Ishikawa (cell line): ENCODE measurements around the gene SLC10A1.

Source experiments
- CEBPB ChIP-seq: IDR thresholded peaks from 2 replicates; pipeline ENCODE4 v1.6.1; 2012
- CREB1 ChIP-seq: IDR thresholded peaks from 2 replicates; pipeline ENCODE4 v1.6.1; 2012; ENCODE audit warnings: low read depth
- EGR1 ChIP-seq: IDR thresholded peaks from 2 replicates; pipeline ENCODE4 v1.6.1; 2012
- EP300 ChIP-seq: IDR thresholded peaks from 2 replicates; pipeline ENCODE4 v1.6.1; 2012; ENCODE audit warnings: borderline replicate concordance
- FOXM1 ChIP-seq: IDR thresholded peaks from 2 replicates; pipeline ENCODE4 v1.6.1; 2012; ENCODE audit warnings: low read depth, borderline replicate concordance
- NFIC ChIP-seq: IDR thresholded peaks from 2 replicates; pipeline ENCODE4 v1.6.1; 2012
- RAD21 ChIP-seq: IDR thresholded peaks from 2 replicates; pipeline ENCODE4 v1.6.1; 2012; ENCODE audit warnings: low read depth
- TAF1 ChIP-seq: IDR thresholded peaks from 2 replicates; pipeline ENCODE4 v1.6.1; 2012; ENCODE audit warnings: low read depth, mild to moderate bottlenecking
- TCF12 ChIP-seq: IDR thresholded peaks from 2 replicates; pipeline ENCODE4 v1.6.1; 2012; ENCODE audit warnings: low read depth
- TEAD4 ChIP-seq: IDR thresholded peaks from 2 replicates; pipeline ENCODE4 v1.6.1; 2012
- YY1 ChIP-seq: IDR thresholded peaks from 2 replicates; pipeline ENCODE4 v1.6.1; 2012; ENCODE audit warnings: low read depth
- ZBTB7A ChIP-seq: IDR thresholded peaks from 2 replicates; pipeline ENCODE4 v1.6.1; 2012; ENCODE audit warnings: low read depth
- TF ChIP-seq, protein P1 (sequence below): IDR thresholded peaks from 2 replicates; pipeline ENCODE4 v1.6.1; 2012; ENCODE audit warnings: low read depth, mild to moderate bottlenecking
- TF ChIP-seq, protein P2 (sequence below): IDR thresholded peaks from 2 replicates; pipeline ENCODE4 v1.6.1; 2012
- TF ChIP-seq, protein P3 (sequence below): IDR thresholded peaks from 2 replicates; pipeline ENCODE4 v1.6.1; 2012

The SLC10A1 gene

DNA sequence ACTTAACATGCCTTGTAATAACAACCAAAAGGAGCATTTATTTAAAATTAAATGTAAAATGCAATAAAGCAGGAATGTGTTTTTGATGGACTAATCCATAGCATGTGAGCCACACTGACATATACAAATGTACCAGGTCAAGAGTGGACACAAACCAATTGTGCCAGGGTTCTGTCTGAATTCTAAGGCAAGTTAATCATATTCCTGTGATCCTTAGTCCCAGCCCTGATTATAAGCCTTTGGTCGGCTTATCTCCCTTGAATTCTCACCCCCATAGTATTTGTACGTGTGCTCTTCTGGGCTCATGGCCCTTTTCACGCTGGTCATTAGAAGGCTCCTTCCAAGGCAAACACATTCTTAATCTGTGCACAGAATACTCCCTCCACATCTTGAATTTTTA, 40.7 kb downstream of the SLC10A1 start:
- TF ChIP-seq FOXM1 (no peak), CREB1 (no peak), TCF12 (no peak), RAD21 (no peak), YY1 (no peak), TAF1 (no peak), ZBTB7A (no peak), NFIC (no peak), TEAD4 (no peak), EP300 (no peak)
- TF ChIP-seq, protein P1, sequence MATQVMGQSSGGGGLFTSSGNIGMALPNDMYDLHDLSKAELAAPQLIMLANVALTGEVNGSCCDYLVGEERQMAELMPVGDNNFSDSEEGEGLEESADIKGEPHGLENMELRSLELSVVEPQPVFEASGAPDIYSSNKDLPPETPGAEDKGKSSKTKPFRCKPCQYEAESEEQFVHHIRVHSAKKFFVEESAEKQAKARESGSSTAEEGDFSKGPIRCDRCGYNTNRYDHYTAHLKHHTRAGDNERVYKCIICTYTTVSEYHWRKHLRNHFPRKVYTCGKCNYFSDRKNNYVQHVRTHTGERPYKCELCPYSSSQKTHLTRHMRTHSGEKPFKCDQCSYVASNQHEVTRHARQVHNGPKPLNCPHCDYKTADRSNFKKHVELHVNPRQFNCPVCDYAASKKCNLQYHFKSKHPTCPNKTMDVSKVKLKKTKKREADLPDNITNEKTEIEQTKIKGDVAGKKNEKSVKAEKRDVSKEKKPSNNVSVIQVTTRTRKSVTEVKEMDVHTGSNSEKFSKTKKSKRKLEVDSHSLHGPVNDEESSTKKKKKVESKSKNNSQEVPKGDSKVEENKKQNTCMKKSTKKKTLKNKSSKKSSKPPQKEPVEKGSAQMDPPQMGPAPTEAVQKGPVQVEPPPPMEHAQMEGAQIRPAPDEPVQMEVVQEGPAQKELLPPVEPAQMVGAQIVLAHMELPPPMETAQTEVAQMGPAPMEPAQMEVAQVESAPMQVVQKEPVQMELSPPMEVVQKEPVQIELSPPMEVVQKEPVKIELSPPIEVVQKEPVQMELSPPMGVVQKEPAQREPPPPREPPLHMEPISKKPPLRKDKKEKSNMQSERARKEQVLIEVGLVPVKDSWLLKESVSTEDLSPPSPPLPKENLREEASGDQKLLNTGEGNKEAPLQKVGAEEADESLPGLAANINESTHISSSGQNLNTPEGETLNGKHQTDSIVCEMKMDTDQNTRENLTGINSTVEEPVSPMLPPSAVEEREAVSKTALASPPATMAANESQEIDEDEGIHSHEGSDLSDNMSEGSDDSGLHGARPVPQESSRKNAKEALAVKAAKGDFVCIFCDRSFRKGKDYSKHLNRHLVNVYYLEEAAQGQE: no peak
- TF ChIP-seq, protein P2, sequence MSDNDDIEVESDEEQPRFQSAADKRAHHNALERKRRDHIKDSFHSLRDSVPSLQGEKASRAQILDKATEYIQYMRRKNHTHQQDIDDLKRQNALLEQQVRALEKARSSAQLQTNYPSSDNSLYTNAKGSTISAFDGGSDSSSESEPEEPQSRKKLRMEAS: no peak
- TF ChIP-seq, protein P3, sequence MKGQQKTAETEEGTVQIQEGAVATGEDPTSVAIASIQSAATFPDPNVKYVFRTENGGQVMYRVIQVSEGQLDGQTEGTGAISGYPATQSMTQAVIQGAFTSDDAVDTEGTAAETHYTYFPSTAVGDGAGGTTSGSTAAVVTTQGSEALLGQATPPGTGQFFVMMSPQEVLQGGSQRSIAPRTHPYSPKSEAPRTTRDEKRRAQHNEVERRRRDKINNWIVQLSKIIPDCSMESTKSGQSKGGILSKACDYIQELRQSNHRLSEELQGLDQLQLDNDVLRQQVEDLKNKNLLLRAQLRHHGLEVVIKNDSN: no peak

DNA sequence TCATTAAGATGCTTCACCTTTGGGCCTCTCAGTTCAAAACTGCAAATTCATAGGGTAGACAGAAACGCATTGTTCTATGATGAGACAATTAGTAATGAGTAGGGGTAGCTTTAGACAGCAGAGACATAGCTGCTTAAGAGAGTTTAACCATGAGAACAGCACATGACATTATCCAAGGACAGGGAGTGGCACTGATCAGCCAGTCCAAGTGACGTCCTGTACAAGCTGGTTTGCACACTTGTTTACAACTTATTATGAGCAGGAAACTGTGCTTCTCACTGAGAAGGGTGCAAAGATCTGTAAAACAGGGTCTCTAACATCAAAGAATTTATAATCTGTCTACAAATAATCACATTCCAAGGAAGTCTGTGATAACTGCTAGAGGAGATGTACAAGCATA, 41.3 kb downstream of the SLC10A1 start:
- no peak for TF ChIP-seq TEAD4
- no peak for TF ChIP-seq NFIC
- TF ChIP-seq TAF1: no peak
- TF ChIP-seq CREB1: no peak
- no peak for TF ChIP-seq EGR1
- no peak for TF ChIP-seq FOXM1
- no peak for TF ChIP-seq YY1
- TF ChIP-seq, protein P3: no peak
- no peak for TF ChIP-seq ZBTB7A
- no peak for TF ChIP-seq EP300

DNA sequence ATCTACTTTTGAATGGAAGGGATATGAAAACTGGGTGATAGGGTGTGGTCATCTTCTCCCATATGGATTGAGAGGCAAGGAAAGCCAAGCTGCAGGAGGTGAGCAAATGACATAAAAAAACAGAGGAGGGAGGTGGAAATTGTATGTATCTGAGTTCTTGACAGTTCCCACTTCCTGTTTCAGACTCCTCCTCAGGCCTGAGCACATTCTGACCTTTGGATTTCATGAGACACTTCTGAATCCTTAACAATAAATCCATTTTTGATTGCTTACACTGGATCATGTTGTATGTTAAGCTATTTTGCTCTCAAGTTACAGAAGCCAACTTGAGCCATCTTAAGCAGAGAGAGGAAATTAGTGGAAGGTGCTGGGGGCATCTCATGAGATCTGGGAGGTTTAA, 41.7 kb downstream of the SLC10A1 start:
- TF ChIP-seq TAF1: no peak
- TF ChIP-seq, protein P1: no peak
- TF ChIP-seq CREB1: no peak
- TF ChIP-seq, protein P3: no peak
- no peak for TF ChIP-seq EGR1
- TF ChIP-seq CEBPB: no peak
- TF ChIP-seq, protein P2: no peak
- no peak for TF ChIP-seq YY1
- no peak for TF ChIP-seq TCF12
- TF ChIP-seq ZBTB7A: no peak
- no peak for TF ChIP-seq TEAD4
- TF ChIP-seq NFIC: no peak

DNA sequence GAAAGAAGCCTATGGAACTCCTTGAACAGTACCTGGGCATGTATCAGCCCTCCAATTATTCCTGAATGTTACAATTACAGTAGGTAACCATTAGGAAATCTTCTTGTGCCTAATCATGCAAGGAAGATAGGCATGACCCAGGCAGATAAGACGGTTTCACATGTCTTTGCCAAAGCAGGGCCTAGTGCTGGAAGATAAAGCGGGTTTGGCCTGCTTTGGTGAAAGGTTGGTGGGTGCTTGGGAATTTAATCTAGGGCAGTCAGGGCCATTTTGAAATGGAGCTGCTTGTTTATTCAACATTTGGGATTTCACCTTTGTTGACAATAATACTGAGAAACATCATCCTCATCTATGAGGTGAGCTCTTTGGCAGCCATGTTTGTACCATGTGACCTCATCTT, 42.6 kb downstream of the SLC10A1 start:
- TF ChIP-seq ZBTB7A (no peak), CREB1 (no peak), FOXM1 (no peak), EP300 (no peak), NFIC (no peak)
- TF ChIP-seq, protein P1: no peak

DNA sequence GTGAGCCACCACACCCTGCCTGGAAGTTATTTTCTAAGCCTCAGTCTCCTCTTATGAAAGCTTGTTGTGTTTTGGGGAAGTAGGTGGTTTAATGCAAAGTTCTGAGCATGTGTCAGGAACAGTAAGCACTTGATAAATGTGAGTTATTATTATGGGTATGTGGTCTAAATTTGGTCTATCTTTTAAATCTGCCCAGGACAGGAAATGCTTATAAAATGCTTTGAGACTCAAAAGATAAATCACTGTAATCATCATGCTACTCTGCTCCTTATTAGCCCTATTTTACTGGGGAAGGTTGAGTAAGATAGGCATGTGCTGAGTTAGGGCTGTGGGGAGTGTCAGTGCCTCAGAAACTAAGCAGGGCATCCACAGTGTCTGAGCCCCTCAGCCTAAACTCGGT, 43.2 kb downstream of the SLC10A1 start:
- TF ChIP-seq ZBTB7A (no peak), TCF12 (no peak), TEAD4 (no peak), TAF1 (no peak), EGR1 (no peak), FOXM1 (no peak), RAD21 (no peak), CREB1 (no peak), CEBPB (no peak), YY1 (no peak), NFIC (no peak), EP300 (no peak)
- TF ChIP-seq, protein P2: no peak
- TF ChIP-seq, protein P3: no peak
- TF ChIP-seq, protein P1: no peak
